GM19025 (cell line): ENCODE results near the gene TBC1D3K.
"Not testable (repeated sequence)": the region's sequence is repeated elsewhere in the genome, so short reads cannot be mapped to it uniquely, and the experiment has no call there.

ENCODE experiments used
- ATAC-seq: cut with Tn5 transposase; IDR thresholded peaks from one replicate; pipeline ENCODE4 v1.9.1; 2021; ENCODE audit warnings: mild to moderate bottlenecking, low read depth, moderate library complexity; ENCODE audit not compliant: unreplicated experiment

The TBC1D3K gene

GRCh38 chr17:37924115-37924514 lies at the start of gene TBC1D3K:
Gene TBC1D3K (plus strand): TSS chr17:37924415. CDS start chr17:37926000, 1,585 bp downstream.
- not testable (repeated sequence) for ATAC-seq

- ATAC-seq: no peak
These were observed 39.7 kb upstream of the TBC1D3K start for GRCh38 chr17:37884516-37884915.

- ATAC-seq: no peak
These were observed 39.1 kb upstream of the TBC1D3K start for GRCh38 chr17:37885136-37885535.

DNA sequence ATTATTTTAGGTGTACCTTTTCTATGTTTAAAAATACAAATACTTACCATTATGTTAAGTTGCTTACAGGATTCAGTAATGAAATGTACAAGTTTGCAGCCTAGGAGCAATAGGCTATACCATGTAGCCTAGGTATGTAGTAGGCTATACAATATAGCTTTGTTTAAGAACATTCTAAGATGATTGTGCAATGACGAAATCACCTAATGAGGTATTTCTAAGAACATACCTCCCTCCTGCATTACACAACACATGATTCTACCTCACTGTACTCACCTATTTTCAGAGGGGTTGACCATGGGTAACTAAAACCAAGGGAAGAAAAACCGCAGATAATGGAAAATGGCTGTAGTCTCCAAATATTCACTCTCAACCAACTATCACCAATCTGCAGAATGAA lies 35.3 kb upstream of the TBC1D3K start:
- no peak for ATAC-seq

DNA sequence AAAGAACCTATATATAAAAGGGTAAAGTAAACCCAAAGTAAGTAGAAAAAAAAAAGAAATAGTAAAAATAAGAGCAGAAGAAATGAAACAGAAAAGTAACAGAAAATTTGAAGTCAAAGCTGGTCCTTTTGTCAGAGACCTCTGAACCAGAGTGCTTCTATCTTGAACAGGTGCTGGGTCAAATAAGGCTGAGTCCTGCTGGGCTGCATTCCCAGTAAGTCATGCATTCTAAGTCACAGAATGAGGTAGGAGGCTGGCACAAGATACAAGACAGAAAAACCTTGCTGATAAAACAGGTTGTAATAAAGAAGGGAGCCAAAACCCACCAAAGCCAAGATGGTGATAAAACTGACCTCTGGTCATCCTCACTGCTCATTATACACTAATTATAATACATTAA lies 27.3 kb upstream of the TBC1D3K start:
- ATAC-seq: not testable (repeated sequence)
